HG02884 (cell line): ENCODE measurements around the gene TIMM21.

Experiments used
- ATAC-seq: cut with Tn5 transposase; IDR thresholded peaks from one replicate; pipeline ENCODE4 v1.9.1; 2021; ENCODE audit warnings: mild to moderate bottlenecking, moderate library complexity; ENCODE audit not compliant: unreplicated experiment

The TIMM21 gene

GRCh38 chr18:74186661-74187060, 38.3 kb downstream of the TIMM21 start:
- ATAC-seq = no peak

GRCh38 chr18:74190086-74190485, 41.8 kb downstream of the TIMM21 start:
- ATAC-seq = no peak

GRCh38 chr18:74191577-74191976, 43.3 kb downstream of the TIMM21 start:
- no peak for ATAC-seq

GRCh38 chr18:74194691-74195090, 46.4 kb downstream of the TIMM21 start:
- ATAC-seq = no peak

- ATAC-seq = peak; percentile 90
Observed at GRCh38 chr18:74196220-74197119, 48.1 kb downstream of the TIMM21 start.

- ATAC-seq = no peak
Observed at GRCh38 chr18:74197705-74198341, 49.5 kb downstream of the TIMM21 start.

- ATAC-seq = no peak
Observed at GRCh38 chr18:74198453-74198852, 50.1 kb downstream of the TIMM21 start.

- ATAC-seq = no peak
Observed at GRCh38 chr18:74200780-74201179, 52.5 kb downstream of the TIMM21 start.

- ATAC-seq = no peak
Observed at GRCh38 chr18:74203811-74204210, 55.5 kb downstream of the TIMM21 start.

GRCh38 chr18:74204526-74205152, 56.3 kb downstream of the TIMM21 start:
- ATAC-seq = no peak
